Endothelial cell of umbilical vein (primary cell): ENCODE data around the gene TP73.

ENCODE experiments used
- CTCF ChIP-seq, 2 donors: IDR thresholded peaks; 1 replicate in 1 of 2; 2 replicates in 1 of 2; pipeline ENCODE4 v1.5.1; 2011; ENCODE audit warnings: low read length in 2 of 2, mild to moderate bottlenecking in 2 of 2, moderate library complexity in 2 of 2, control low read depth in 1 of 2, inconsistent platforms in 1 of 2, low read depth in 1 of 2; ENCODE audit not compliant: insufficient read depth in 1 of 2; ENCODE audit errors: extremely low read depth in 1 of 2
- EZH2 ChIP-seq: IDR thresholded peaks from 2 replicates; pipeline ENCODE4 v1.6.1; 2012; ENCODE audit warnings: borderline replicate concordance, low read depth, mild to moderate bottlenecking, moderate library complexity, low read length, inconsistent platforms; ENCODE audit not compliant: severe bottlenecking
- JUN ChIP-seq: IDR thresholded peaks from 2 replicates; pipeline ENCODE4 v1.6.1; 2011; ENCODE audit warnings: borderline replicate concordance, low read depth; ENCODE audit not compliant: insufficient read length, insufficient read depth
- POLR2A ChIP-seq: IDR thresholded peaks from 2 replicates; pipeline ENCODE4 v1.6.1; 2012; ENCODE audit warnings: low read depth, mild to moderate bottlenecking, control low read depth, low read length
- TF ChIP-seq, protein P1 (sequence below): IDR thresholded peaks from 2 replicates; pipeline ENCODE4 v1.6.1; 2011; ENCODE audit not compliant: insufficient read depth, insufficient read length

- TF ChIP-seq CTCF (IDR thresholded peaks at IDR 0.05; ENCODE audit: extremely low read depth in 1 of 2, insufficient read depth in 1 of 2, low read depth in 1 of 2, low read length in 2 of 2) (no peak), JUN (no peak), POLR2A (no peak), EZH2 (no peak)
- TF ChIP-seq, protein P1, sequence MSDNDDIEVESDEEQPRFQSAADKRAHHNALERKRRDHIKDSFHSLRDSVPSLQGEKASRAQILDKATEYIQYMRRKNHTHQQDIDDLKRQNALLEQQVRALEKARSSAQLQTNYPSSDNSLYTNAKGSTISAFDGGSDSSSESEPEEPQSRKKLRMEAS = no peak
Measured at GRCh38 chr1:3670823-3671265, 18.5 kb downstream of the TP73 start.
